Smooth muscle cell (in vitro differentiated cells): Measurements from ENCODE around the gene MASP1. TPM values are rescaled to one million over a fixed set of nuclear protein-coding genes. Genes with fewer than 3 reads are reported as not detected.

Experiments used
- DNase-seq: peaks from one replicate; lab custom pipeline; 2025; ENCODE audit not compliant: unreplicated experiment; lab: John Stamatoyannopoulos, UW
- H2AFZ ChIP-seq: fragments of 200-600 bp; sonication (generic); 2 replicates; pipeline ENCODE4 v1.6.0; 2016; ENCODE audit warnings: antibody characterized with exemption, low read depth, mild to moderate bottlenecking
- H3F3A ChIP-seq: fragments of 200-600 bp; sonication (generic); 2 replicates; pipeline ENCODE4 v1.6.0; 2017; ENCODE audit warnings: antibody characterized with exemption, low read depth
- H3K27ac ChIP-seq: fragments of 200-600 bp; sonication (generic); 2 replicates; pipeline ENCODE4 v1.5.1; 2016; ENCODE audit warnings: low read depth, mild to moderate bottlenecking
- H3K27me3 ChIP-seq: fragments of 200-600 bp; sonication (generic); 2 replicates; pipeline ENCODE4 v1.6.1; 2016; ENCODE audit warnings: low read depth, mild to moderate bottlenecking
- H3K36me3 ChIP-seq: fragments of 200-600 bp; sonication (generic); 2 replicates; pipeline ENCODE4 v1.5.1; 2016; ENCODE audit warnings: low read depth
- H3K4me1 ChIP-seq: fragments of 200-600 bp; sonication (generic); 2 replicates; pipeline ENCODE4 v1.5.1; 2016; ENCODE audit warnings: low read depth
- H3K4me2 ChIP-seq: fragments of 200-600 bp; sonication (generic); 2 replicates; pipeline ENCODE4 v1.6.0; 2016; ENCODE audit warnings: mild to moderate bottlenecking
- H3K4me3 ChIP-seq: fragments of 200-600 bp; sonication (generic); 2 replicates; pipeline ENCODE4 v1.5.1; 2016; ENCODE audit warnings: mild to moderate bottlenecking
- H3K79me2 ChIP-seq: fragments of 200-600 bp; sonication (generic); 2 replicates; pipeline ENCODE4 v1.6.0; 2016; ENCODE audit warnings: low read depth, mild to moderate bottlenecking
- H3K9ac ChIP-seq: fragments of 200-600 bp; sonication (generic); 2 replicates; pipeline ENCODE4 v1.6.0; 2016; ENCODE audit warnings: low read depth
- H3K9me3 ChIP-seq: fragments of 200-600 bp; sonication (generic); replicated peaks from 2 replicates; pipeline ENCODE4 v1.5.1; 2016; ENCODE audit warnings: low read depth
- H4K20me1 ChIP-seq: fragments of 200-600 bp; sonication (generic); 2 replicates; pipeline ENCODE4 v1.6.0; 2016; ENCODE audit warnings: low read depth
- WGBS: methylation state at CpG from one replicate; pipeline ENCODE4 v1.1.7; 2016; ENCODE audit warnings: low lambda C conversion rate; 5-methylcytosine and 5-hydroxymethylcytosine counted together
- polyA plus RNA-seq: library from polyadenylated mRNA; unstranded; fragments of >200 nt; fragmentation: Nextera tagmentation; extraction: Ambion mirVana; gene quantifications from 2 replicates; pipeline ENCODE4 v1.2.1, GENCODE V29; 2016
- total RNA-seq: library from RNA; depleted of rRNA; stranded (reverse); fragments of >200 nt; gene quantifications from 2 replicates; pipeline ENCODE4 v1.2.3, GENCODE V29; 2014
- TF ChIP-seq, protein P1 (sequence below): fragments of 200-600 bp; sonication (generic); IDR thresholded peaks from 2 replicates; pipeline ENCODE4 v1.5.1; 2017; ENCODE audit warnings: borderline replicate concordance, mild to moderate bottlenecking, antibody characterized with exemption; ENCODE audit not compliant: insufficient read depth, poor library complexity, severe bottlenecking

The MASP1 gene
- total and polyA plus RNA-seq, 2 experiments from 2014 or later = 46.7 to 54.0 TPM

DNA sequence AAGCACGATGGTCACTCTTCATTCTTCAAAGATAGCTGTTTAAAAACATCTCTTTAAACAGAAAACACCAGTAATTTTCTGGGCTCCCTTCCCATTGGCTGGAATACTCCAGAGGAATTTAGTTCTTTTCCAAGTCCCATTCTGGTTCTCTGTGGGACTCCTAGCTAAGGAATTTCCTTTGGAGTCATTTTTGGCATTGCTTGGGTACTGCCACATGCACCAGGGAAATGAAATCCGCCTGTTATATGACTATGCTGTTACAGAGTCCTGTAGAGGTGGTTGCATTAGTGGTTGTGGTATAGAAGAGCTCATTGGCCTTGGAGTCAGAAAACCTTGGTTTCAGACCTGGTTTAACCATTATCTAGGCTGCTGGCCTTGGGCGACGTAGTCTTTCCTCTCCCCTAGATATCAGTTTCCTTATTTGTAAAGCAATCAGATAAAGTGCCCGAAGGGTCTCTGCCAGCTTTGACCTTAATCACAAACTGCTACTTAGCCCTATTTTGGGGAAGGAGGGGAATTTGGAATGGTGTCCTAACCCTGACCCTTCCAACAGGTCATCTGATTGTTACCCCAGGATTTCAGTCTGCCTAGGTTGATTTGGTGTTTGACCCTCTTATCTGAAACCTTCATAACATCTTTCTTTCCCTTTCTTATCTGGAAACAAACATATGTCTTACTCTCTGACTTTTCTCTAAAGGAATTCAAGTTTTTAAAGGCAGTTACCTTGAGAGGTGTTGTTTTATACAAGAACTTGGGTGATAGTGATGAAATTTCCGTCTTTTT, 80.8 kb downstream of the MASP1 start:
- Histone ChIP-seq H3K4me2 (no peak overlapping the region), H3K9me3 (no peaks in the 10 kb centered on the region), H3K27ac (no peak overlapping the region), H2AFZ (no peak overlapping the region), H3K4me1 (peaks cover 7% of the 10 kb centered on the region), H3K36me3 (no peaks in the 10 kb centered on the region), H3F3A (no peaks in the 10 kb centered on the region), H3K9ac (no peak overlapping the region), H3K27me3 (no peaks in the 10 kb centered on the region), H3K79me2 (no peaks in the 10 kb centered on the region), H3K4me3 (no peak overlapping the region), H4K20me1 (no peaks in the 10 kb centered on the region)
- DNase-seq = no peak
- 60% methylated on average over 6 of the region's 6 CpGs for WGBS
- TF ChIP-seq, protein P1, sequence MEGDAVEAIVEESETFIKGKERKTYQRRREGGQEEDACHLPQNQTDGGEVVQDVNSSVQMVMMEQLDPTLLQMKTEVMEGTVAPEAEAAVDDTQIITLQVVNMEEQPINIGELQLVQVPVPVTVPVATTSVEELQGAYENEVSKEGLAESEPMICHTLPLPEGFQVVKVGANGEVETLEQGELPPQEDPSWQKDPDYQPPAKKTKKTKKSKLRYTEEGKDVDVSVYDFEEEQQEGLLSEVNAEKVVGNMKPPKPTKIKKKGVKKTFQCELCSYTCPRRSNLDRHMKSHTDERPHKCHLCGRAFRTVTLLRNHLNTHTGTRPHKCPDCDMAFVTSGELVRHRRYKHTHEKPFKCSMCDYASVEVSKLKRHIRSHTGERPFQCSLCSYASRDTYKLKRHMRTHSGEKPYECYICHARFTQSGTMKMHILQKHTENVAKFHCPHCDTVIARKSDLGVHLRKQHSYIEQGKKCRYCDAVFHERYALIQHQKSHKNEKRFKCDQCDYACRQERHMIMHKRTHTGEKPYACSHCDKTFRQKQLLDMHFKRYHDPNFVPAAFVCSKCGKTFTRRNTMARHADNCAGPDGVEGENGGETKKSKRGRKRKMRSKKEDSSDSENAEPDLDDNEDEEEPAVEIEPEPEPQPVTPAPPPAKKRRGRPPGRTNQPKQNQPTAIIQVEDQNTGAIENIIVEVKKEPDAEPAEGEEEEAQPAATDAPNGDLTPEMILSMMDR = no peak

DNA sequence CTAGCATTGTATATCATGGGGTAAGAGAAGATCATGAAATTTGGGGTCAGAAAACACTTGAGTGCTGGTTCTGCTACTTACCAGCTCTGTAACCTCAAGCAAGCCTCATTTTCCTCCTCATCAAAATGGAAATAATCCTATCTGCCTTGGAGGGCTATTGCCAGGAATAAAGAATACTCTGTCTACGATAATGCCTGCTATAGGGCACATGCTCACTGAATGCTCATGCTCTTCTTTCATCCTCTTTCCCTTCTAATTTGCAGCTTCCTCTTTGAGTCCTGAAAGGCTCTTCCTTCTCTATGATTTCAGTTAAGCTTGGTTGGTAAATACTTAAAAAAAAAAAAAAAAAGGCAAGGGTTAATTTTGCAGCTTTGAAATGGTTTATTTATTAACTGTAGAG, 81.4 kb downstream of the MASP1 start:
- WGBS = 100% methylated on average over 1 of the region's 1 CpG
- Histone ChIP-seq H3K79me2 (no peaks in the 10 kb centered on the region), H3K4me3 (no peak overlapping the region), H3K9me3 (no peaks in the 10 kb centered on the region), H3K4me2 (no peak overlapping the region), H4K20me1 (no peaks in the 10 kb centered on the region), H3K27ac (no peak overlapping the region), H3F3A (no peaks in the 10 kb centered on the region), H3K9ac (no peak overlapping the region), H3K36me3 (no peaks in the 10 kb centered on the region), H2AFZ (no peak overlapping the region), H3K27me3 (no peaks in the 10 kb centered on the region), H3K4me1 (peaks cover 7% of the 10 kb centered on the region)
- TF ChIP-seq, protein P1 = no peak
- no peak for DNase-seq

DNA sequence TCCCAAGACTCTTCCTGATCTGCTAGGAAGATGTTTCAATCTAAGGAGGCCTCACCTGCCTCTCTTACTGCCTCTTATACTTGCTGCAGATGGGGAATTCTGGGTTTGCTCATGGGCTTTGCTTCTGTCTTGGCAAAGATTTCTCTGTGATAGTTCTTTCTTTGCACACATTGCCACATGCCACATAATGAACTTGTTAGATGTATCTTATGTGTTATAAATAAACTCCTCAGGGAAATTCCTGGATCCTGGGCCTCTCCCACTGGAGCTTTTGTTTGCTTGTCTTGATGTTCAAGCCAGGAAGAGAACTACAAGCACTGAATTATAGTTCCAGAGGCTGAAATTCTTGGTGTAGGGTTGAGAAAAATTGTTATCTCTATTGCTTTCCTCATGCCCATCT, 82.0 kb downstream of the MASP1 start:
- Histone ChIP-seq H3K4me3 (no peak overlapping the region), H3F3A (no peaks in the 10 kb centered on the region), H3K4me2 (no peak overlapping the region), H3K27me3 (no peaks in the 10 kb centered on the region), H3K9me3 (no peaks in the 10 kb centered on the region), H3K36me3 (no peaks in the 10 kb centered on the region), H3K4me1 (peaks cover 7% of the 10 kb centered on the region), H3K27ac (no peak overlapping the region), H2AFZ (no peak overlapping the region), H3K79me2 (no peaks in the 10 kb centered on the region), H3K9ac (no peak overlapping the region), H4K20me1 (no peaks in the 10 kb centered on the region)
- TF ChIP-seq, protein P1 = no peak
- no peak for DNase-seq

DNA sequence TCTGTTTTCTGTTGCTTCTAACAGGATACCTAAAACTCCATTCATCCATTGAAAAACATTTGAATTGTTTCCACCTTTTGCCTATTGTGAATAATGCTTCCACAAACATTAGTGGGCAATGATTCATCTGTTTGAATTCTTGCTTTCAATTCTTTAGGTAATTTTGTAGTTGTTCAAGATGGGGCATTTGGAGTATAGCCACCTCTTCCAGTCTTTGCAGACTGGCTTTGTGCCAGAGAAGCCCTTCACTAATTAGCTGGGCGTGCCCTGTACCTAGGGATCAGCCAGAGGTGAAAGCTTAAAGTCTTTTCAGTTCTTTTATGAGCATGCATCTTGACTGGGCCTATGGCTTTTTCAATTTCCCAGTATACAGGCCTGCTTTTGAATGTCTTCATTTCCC, 83.4 kb downstream of the MASP1 start:
- Histone ChIP-seq H3K27me3 (no peaks in the 10 kb centered on the region), H3K9me3 (no peaks in the 10 kb centered on the region), H3K79me2 (no peaks in the 10 kb centered on the region), H4K20me1 (no peaks in the 10 kb centered on the region), H3K9ac (no peak overlapping the region), H3K36me3 (no peaks in the 10 kb centered on the region), H3F3A (no peaks in the 10 kb centered on the region), H3K4me3 (no peak overlapping the region), H3K4me1 (peaks cover 7% of the 10 kb centered on the region), H2AFZ (no peak overlapping the region), H3K27ac (no peak overlapping the region), H3K4me2 (no peak overlapping the region)
- no peak for DNase-seq
- WGBS = 62% methylated on average over 1 of the region's 1 CpG
- TF ChIP-seq, protein P1 = no peak
